Stimulated activated CD8-positive, alpha-beta memory T cell treated with anti-CD3 and anti-CD28 coated beads, Interleukin-4, amount 100 ng/mL, for 4 hours (primary cell): Measurements from ENCODE around the gene MYO1F.

Source experiments
- DNase-seq, 2 donors: peaks; one replicate each; pipeline ENCODE4 v3.0.0-alpha.2; 2020; ENCODE audit warnings: low read depth in 2 of 2, low spot score in 1 of 2

Gene MYO1F

GRCh38 chr19:8499048-8499833, 78.0 kb downstream of the MYO1F start:
- no peak for DNase-seq

- DNase-seq, result no peak
These were observed 78.9 kb downstream of the MYO1F start for GRCh38 chr19:8498295-8498694.

- DNase-seq, result no peak
These were observed 83.1 kb downstream of the MYO1F start for GRCh38 chr19:8494158-8494557.

GRCh38 chr19:8491574-8491973, 85.7 kb downstream of the MYO1F start:
- DNase-seq, result no peak

GRCh38 chr19:8490873-8491272, 86.4 kb downstream of the MYO1F start:
- no peak for DNase-seq

- DNase-seq, result no peak
These were observed 86.9 kb downstream of the MYO1F start for GRCh38 chr19:8490395-8490760.

GRCh38 chr19:8489561-8490394, 87.5 kb downstream of the MYO1F start:
- no peak for DNase-seq

- no peak for DNase-seq
These were observed 88.9 kb downstream of the MYO1F start for GRCh38 chr19:8488365-8488764.

- DNase-seq, result peak in 1 of 2 donors; percentile 40
These were observed 89.9 kb downstream of the MYO1F start for GRCh38 chr19:8487137-8487851.

GRCh38 chr19:8486661-8487136, 90.5 kb downstream of the MYO1F start:
- no peak for DNase-seq

GRCh38 chr19:8485561-8486371, 91.5 kb downstream of the MYO1F start:
- DNase-seq, result no peak

- DNase-seq, result no peak
These were observed 92.8 kb downstream of the MYO1F start for GRCh38 chr19:8484331-8484894.

GRCh38 chr19:8483165-8483564, 94.1 kb downstream of the MYO1F start:
- no peak for DNase-seq

- DNase-seq, result no peak
These were observed 94.5 kb downstream of the MYO1F start for GRCh38 chr19:8482696-8483095.

GRCh38 chr19:8481616-8482015, 95.6 kb downstream of the MYO1F start:
- DNase-seq, result no peak

GRCh38 chr19:8481201-8481600, 96.0 kb downstream of the MYO1F start:
- no peak for DNase-seq

- DNase-seq, result no peak
These were observed 98.6 kb downstream of the MYO1F start for GRCh38 chr19:8478598-8478997.

GRCh38 chr19:8477889-8478288, 99.4 kb downstream of the MYO1F start:
- DNase-seq, result no peak

GRCh38 chr19:8476524-8476923, 100.7 kb downstream of the MYO1F start:
- no peak for DNase-seq

GRCh38 chr19:8475005-8475404, 102.2 kb downstream of the MYO1F start:
- no peak for DNase-seq
